HG03039 (cell line): Measurements from ENCODE around the gene INSYN1.

Experiments
- ATAC-seq: cut with Tn5 transposase; IDR thresholded peaks from one replicate; pipeline ENCODE4 v1.9.1; 2021; ENCODE audit warnings: mild to moderate bottlenecking, moderate library complexity; ENCODE audit not compliant: unreplicated experiment

INSYN1 gene

DNA sequence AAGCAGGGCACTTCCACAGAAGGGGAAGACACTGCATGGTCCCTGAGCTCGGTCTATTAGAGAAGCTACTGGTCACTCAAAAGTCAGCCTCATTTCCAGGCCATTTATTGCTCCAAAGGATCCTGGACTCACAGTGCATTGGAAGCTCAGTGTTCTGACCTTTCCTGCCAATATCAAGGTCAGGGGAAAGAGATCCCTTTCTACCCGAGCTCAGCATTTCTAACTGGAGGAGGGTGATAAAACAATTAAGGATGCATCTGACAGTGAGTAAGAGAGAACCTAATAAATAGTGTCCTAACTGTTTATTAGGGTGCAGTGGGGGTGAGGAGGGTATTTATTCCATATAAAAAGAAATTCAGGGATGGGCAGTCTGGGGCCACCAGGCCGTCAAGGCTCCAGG, 26.8 kb upstream of the INSYN1 start:
- no peak for ATAC-seq

DNA sequence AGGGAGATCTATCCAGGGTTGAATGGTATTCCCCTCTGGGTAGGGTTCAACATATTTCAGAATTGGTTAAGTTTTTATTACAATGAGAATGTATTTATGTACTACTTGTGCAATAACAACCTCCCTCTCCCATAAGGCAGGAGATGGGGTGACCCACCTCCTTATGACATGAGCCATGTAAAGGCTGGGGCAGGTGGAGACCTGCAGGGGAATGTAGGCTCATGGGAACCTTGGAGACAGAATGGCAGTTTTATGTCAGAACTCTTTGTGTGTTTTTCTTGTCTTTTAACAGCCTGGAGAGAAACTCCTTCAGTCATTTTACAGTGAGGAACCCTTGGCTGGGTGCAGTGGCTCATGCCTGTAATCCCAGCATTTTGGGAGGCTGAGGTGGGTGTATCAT, 24.6 kb upstream of the INSYN1 start:
- no peak for ATAC-seq

DNA sequence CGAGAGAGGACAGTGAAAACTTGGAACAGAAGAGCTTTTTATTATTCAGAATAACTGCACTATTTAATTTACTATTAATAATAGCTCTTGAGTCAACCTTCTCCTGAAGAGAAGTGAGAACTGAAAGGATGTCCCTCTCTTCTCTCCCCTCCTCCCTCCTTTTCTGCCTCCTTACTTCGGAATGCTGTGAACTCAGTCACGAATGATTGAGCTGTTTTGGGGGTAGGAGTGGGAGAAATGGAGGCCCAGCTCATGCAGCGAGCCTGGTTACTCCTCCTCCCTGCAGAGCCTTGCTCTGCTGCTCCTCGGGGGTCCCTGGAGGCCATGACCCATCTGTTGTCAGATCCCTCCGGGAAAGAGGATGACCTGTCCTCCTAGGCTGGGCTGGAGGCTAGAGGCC, 20.3 kb upstream of the INSYN1 start:
- no peak for ATAC-seq

DNA sequence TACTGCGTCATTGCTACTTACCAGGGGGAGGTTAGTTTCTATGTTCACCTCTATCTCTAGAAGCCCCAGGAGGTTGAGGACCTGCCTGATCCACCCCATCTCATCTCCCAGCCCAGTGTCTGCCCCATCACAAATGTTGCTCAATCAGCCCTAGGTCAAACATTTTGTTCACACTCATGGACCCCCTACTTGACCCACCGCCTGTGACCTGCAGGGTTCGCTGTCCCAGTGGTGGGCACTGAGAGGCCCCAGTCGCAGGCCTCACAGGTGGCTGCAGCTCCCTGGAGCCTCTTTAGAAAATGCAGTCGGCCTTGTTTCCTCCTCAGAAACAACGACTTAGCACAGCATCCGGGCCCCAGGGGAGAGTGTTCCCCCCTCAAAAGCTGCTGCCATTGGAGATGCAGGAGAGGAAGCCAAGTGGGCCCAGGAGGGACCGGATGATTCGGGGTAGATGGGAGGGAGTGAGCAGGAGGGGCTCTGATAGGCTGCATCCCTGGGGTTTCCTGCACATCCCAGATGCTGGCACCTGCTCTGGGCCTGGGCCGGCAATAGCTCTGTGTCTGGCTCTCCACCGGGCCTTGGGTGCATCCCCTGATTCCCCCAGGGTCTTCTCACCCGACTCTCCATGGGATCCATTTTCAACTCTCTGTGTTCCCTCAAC, 18.4 kb upstream of the INSYN1 start:
- ATAC-seq: no peak

DNA sequence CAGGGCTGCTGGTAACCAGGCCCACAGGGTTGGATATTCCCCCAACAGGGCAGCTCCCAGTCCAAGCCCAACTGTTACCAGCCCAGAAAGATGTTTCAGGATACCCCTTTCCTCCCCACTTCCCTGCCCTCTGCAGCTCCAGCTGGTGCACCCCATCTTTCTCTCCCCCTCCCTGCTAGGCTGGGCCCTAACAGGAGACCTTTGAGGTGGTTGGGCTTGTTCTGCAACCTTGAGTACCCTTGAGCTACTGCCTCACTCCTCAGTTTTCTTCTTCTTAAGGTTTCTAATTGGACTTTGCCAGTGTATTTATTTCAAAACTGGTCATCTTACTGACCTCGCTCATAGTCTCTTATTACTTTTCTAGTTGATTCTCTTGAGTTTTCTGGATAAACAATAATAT, 16.9 kb upstream of the INSYN1 start:
- ATAC-seq: no peak

DNA sequence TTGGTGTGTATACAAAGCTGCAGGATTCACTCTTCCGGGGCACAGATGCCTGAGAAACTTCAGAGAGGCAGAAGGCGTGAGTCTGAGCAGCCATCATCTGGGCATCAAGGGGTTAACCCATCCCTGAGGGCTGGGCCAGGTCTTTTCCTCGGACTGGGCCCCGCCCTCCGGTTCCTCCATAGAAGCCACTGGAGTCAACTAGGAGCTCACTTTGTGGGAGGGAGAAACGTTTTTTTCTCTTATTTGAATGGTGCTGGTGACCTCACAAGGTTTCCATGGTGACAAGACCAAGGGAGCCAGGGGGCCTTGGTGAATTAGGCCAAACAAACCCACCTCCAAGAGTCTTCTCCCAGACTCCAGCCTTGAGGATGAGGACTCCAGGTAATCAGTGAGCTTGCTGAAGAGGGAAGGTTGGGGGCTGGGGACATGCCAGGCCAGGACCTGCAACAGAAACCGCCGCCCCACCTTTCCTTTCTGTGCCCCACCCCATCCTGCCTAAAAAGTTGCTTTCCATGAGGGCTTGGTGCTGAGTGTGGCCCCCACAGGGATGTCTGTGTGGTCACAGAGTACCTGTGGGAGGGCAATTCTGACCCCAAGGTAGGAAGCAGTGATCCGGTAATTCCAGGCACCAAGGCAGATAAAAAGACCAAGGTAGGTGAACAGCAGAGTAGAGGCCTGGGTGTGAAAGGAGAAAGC, 14.8 kb upstream of the INSYN1 start:
- ATAC-seq: no peak

DNA sequence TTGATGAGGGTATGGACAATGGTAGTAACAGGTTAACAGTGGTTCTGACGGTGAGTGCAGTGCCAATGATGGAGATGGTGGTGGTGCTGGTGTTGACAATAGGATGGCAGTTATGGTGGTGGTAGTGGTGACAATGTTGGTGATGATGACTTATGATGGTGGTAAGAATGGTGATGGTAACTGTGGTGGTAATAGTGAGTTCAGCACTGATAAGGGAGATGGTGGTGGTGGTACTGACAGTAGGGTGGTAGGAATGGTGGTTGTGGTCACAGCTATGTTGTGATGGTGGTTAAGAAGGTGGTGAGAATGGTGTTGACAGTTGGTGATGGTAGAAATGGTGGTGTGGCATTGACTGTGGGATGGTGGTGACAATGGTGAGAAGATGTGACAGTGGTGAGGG, 13.4 kb upstream of the INSYN1 start:
- no peak for ATAC-seq

DNA sequence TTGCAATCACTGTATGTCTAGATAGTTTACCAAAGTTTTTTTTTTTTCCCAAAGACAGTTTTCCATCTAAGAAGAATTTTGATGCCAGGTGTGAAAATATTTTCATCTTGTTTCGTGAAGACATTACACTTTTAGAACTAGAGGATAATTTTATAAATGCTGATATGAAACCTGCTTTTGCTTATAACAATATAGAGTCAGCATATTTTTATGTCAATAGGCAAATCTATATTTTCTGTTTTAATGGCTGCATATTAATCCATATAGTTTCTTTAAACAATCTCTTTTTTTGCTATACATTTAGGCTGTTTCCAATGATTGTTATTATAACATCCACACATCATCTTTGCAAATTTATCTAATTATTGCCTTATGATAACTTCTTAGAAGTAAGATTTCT, 12.6 kb upstream of the INSYN1 start:
- no peak for ATAC-seq

DNA sequence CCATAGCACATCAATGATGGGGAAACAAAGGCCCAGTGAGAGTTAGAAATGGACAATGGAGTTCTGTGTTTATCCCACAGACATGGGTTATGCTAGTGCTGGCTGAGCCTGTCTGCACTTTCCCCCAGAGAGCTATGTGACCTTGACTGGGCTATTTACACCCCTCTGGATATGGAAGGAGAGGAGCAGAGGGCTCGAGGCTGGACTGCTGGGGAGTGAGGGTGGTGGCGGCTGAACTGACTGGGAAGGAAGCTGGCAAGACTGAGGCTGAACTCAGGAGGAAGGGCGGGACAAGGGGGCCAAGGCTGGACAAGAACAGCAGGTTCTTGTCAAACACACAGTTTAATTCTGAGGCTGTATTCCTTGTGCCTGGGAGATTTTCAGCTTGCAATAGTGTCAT, 10.8 kb upstream of the INSYN1 start:
- ATAC-seq: no peak

DNA sequence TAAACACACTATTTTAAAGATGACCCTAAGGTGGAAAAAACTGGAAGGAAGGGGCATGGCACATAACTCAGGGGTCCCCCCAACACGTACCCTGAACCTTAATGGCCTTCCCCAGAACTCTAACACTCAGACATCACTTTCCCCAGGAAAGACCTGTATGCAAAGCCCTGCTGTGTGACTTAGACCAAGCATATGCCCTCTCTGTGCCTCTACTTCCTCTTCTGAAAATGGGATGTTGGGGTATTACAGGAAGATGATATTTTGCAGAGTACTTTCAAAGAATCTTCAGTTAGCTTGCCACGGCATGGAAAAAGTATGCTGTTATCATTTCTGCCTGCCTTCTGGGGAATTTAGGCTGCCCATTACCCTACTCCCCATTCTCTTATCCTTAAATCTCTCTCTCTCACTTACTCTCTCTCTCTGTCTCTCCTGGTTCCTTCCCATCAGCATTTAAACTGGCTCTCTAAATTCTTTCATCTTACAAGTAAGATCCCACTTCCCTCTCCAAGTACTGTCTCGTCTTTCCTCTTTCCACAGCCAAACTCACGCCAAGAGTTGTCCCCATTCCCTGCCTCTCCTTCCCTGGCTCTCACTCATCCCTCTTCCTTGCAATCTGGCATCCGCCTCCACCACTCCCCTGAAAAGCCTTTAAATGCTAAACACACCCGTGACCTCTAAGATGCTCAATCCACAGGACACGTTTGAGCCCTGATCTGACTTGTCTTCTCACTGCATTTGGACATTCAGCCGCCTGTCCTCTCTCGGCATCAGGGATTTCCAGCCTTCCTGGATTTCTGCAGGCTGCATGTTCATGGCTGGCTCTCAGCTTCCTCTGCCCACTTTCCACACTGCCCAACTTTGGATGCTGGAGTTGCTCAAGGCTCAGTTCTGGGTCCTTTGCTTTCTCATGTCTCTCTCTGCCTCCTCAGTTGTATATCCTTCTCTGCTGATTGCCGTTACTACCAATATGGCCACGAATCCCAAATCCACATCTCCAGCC, 7.5 kb upstream of the INSYN1 start:
- ATAC-seq: no peak

DNA sequence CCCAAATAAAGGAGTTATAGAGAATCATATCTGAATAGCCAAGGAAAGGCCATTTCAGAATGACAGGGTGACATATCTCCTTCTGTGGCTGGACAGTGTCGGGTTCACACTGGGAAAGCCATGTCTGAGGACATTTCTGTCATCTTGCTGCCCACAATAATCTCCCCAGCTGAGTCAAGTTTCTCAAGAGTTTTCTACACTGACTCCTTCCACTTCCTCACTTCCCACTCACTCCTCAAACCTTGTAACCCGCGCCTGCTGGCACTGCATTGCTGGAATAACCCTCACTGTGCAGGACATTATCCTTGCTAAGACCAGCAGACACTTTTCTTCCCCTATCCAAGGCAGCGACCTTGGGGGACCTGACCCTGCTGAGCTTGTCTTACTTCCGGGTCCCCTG, 5.3 kb upstream of the INSYN1 start:
- ATAC-seq: no peak

DNA sequence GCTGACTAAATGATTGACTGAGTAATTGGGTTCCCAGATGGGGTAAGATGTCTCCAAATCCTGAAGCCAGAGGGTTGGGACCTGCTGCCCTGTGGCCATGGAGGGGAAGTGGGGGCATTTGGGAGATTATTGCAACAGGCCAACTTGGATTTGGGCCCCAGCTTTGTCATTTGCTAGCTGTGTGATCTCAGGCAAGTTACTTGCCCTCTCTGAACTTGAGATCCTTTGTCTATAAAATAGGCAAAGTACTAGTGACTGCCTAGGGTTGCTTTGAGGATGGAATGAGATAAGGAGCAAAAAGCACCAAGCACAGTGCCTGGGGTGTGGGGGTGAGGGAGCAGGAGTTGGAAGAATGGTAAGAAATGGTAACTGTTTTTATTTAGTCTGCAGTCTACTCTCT, 4.4 kb upstream of the INSYN1 start:
- ATAC-seq: no peak

DNA sequence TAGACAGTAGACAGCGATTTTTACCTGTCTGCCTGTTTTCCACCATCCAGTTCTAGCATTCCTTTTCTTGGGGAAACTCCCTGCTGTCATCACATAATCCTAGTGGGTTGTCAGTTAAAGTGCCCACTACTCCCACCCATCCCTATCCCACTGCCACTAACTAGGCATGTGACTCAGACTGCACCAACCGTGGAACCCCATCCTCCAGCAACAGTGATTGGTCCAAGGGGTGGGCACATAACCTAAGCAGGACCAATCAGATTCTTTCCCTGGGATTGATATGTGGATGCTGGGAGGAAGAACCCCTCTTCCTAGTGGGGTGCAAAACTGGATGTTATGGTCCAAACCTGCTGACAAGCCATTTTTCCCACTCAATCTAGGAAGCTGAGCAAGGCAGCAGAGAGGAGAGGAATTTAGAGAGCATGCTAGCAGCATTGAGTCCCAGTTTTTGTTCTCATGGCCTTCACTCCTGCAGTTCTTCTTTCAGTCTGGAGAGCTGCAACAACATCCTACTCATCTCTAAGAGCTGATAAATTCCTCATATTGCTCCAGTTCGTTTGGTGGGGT, 3.9 kb upstream of the INSYN1 start:
- ATAC-seq: no peak

DNA sequence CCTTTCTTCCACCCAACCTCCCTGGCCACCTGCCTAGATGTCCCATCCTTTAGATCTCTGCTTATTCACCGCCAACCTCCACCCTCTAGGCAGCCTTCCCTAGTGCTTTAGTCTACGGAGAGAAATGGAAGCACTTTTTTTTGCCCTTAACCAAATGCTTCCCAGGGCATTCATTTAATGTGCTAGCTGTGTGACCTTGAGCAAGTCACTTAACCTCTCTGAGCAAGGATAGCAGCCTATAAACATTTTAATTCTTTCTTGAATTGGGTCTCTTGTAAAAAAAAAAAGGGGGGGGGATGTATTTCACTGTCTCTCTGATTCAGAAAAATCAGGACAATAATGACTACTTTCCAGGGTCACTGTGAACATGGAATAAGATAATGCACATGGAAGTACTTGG, 3.2 kb upstream of the INSYN1 start:
- no peak for ATAC-seq

DNA sequence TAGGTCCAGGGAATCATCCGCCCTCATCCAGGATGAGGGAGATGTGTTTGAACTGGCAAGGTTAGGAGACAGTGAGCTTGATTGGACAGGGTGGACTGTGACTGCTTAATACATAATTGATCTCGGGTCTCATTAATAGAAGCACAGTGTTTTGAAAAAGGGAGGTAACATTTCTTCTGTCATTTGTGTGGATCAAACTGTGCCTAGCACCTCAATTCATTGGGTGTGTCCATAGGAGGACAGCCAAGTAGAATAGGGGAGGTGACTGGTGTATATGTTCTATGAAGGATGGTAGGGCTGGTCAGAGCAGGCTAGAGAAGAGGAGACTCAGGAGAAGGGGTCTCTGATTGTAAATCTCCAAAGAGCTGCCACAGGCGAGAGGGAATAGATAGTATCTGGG, 2.8 kb upstream of the INSYN1 start:
- no peak for ATAC-seq

DNA sequence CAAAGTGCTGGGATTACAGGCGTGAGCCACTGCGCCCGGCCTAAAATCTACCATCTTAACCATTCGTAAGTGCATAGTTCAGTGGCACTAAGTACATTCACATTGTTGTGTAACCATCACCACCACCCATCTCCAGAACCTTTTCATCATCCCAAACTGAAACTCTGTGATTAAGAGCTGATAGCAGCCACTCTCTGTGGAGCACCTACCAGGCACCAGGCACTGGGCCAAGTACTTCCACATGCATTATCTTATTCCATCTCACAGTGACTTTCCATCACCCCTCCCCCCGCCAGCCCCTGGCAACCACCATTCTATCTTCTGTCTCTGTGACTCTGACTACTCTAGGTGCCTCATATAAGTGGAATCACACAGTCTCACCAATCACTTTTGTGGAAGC, 2.3 kb upstream of the INSYN1 start:
- ATAC-seq: no peak

DNA sequence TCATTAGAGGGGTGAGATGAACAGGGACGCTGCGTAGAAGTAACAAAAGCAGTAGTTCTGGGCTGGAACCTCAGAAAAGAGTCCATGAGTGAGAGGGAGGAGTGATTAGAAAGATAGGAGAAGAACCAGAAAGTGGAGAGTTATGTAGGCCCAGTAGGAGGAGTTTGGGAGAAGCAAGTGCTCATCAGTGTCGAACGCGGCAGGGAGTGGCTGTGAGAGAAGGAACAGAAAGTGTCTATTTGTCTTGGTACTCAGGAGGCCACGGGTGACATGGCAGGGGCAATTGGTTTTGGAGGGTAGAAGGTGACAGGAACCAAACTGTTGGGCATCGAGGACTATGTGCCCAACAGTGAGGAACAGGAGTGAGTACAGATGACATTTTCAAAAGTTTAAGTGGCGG, 1.3 kb upstream of the INSYN1 start:
- ATAC-seq: no peak

DNA sequence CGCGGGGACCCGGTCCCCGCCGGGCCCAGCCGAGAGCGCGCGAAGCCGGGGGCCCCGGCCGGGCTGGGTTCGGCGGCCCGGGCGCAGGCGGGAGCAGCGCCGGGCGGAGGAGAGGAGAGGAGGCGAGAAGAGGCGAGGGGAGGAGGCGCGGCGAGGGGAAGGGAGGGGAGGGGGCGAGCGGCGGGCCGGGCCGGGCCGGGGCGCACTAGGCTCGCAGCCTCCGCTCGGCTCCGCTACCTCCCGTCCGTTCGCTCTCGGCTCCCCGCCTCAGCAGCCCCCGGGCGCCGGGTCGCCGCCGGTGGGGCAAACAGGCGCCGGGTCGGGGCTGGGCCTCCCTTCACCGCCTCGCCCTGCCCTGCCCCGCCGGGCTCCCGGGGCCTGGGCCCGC, 351 bp downstream of the INSYN1 start:
- no peak for ATAC-seq

DNA sequence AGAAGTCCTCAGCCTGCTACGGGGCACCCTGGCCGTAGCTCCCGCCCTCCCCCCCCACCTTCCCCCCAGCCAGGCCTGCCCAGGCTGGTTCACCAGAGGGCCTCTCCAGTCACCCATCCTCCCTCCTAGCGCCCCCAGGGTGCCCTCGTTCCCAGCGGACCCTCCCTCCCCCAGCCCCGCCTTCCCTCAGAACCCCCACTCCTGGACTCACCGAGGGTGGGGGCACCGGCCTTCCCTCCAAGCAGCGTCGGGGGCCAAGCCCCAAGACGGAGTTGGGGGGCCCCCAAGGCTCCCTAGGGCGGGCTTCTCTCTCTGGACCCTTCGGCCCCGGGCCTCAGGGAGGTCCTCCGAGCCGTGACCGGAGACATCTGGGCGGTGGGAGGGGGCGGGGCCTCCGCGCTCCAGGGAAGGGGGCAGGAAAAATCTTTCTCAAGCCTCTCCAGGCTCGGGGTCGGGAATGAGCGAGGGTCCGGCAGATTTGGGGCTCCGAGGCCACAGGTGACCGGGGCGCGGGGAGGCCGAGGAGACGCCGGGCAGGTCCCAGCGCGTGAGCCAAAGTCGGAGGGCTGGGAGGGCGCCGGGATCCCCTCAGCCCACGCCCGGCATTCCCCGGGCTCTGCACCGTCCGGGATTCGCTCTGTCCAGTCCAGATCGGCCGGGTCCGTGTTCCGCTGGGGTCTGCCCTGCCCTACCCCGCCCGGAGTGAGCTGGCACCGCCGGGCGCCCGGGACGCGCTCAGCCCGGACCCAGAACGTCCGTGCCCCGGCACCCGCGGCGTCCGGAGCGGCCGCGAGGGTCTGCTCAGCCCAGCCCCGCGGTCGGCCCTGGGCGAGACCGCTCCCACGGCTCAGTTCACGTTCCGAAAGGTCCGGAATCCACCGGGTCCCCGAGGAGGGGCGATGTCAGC, 999 bp downstream of the INSYN1 start:
- no peak for ATAC-seq

DNA sequence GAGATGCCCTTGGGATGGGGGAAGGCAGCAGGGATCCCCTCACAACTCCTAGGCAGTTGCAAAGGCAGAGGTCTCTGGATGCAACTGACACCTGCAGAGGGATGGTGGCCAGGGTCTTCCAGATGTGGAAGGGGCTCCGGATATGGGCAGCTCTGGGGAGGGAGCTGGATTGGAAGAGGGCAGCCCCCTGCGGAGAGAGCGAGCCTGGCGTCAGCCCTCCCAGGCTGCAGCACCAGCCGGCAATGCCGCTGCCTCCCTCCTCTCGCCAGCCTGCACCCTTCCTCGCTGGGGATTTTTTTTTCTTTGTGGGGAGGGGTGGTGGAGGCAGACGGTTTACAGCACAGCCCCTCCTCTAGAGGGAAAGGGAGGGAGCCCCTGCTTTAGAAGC, 1.6 kb downstream of the INSYN1 start:
- no peak for ATAC-seq
